Choroid plexus epithelial cell (primary cell): Measurements from ENCODE around the gene PRKAG2.

Experiments used
- DNase-seq: peaks from one replicate; pipeline ENCODE4 v3.0.0-alpha.2; 2010; ENCODE audit warnings: low read depth
- H3K4me3 ChIP-seq: 2 replicates; pipeline ENCODE4 v1.5.1; 2011; ENCODE audit warnings: low read depth, mild to moderate bottlenecking, control low read depth, low read length, moderate library complexity
- CTCF ChIP-seq: conservative IDR thresholded peaks from 2 replicates; pipeline ENCODE4 v1.5.1; 2011; ENCODE audit warnings: low read depth, mild to moderate bottlenecking, control low read depth, inconsistent platforms, low read length, moderate library complexity

Gene PRKAG2

GRCh38 chr7:151779678-151780077, 97.2 kb downstream of the PRKAG2 start:
- H3K4me3 ChIP-seq: no peak overlapping the region
- DNase-seq: no peak
- TF ChIP-seq CTCF: no peak

- no peak overlapping the region for H3K4me3 ChIP-seq
- DNase-seq: no peak
- TF ChIP-seq CTCF: no peak
Measured at GRCh38 chr7:151779255-151779654, 97.7 kb downstream of the PRKAG2 start.

DNA sequence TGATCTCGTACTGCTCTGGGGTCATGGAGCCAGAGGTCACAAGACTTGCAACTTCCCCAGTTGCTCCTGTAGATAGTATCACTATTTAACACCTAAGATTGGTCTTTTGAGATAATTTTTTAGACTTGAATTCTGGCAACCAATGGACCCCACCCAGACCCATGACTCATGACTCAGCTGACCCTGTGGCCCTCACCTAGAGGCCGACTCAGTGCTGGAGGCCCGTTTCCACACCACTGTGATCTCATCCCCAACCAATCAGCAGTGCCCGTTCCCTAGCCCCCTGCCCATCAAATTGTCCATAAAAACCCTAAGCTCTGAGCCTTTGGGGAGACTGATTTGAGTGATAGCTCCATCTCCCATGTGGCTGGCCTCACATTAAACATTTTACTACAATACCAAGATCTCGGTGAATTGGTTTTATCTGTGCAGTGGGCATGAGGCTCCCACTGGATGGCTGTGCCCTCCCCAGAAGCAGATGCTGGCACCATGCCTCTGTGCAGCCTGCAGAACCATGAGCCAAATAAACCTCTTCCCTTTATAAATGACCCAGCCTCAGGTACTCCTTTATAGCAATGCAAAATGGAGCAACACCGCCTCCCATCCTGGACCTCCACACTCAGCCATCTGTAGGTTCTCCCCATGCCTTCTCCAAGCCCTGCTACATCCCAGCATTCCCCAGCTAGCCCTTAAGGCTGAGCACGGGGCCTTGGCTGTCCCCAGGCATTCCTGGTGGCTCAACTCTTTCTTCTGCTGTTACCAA, 98.8 kb downstream of the PRKAG2 start:
- no peak overlapping the region for H3K4me3 ChIP-seq
- TF ChIP-seq CTCF: no peak
- DNase-seq: no peak

DNA sequence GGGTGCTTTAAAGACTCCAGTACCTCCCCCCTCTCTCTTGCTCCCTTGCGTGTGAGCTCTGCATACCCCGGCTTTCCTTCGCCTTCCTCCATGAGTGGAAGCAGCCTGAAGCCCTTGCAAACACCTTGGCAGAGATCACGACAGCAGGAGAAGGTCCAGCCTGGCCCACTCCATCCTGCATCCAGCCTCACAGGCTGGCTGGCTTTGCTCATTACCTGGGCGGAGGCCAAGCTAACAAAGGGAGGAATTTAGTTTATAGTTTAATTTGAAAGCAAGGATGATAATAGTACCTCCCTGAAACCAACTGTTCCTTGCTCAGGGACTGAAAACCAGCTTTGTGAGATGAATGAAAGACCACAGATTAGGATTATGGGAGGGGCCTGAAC, 99.4 kb downstream of the PRKAG2 start:
- TF ChIP-seq CTCF: no peak
- DNase-seq: no peak
- no peak overlapping the region for H3K4me3 ChIP-seq

DNA sequence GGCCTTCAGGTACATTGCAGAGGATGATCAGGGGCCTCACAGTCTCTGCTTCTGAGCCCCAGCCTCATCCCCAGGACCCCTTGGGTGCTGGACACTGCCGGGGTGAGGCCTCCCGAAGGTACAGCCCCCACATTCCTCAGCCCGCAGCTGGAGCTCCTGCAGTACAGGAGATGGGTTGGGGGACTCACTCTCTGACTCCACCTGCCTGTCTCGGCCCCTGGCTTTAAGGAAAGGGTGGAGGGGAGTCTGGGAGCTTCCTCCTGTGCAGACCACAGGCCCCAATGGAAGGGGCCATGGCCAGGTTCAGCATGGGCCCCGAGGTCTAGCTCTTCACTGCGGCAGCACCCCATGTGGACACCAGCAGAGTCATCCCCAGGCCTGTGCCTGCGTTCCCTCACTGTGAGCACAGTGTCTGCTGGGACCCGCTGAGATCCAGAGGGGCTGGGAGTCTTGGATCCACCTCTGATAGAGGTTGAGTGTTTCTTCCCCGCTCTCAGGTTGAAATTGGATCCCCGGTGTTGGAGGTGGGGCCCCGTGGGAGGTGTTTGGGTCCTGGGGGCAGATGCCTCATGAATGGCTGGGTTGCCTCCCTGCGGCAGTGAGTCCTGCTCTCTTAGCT, 99.9 kb downstream of the PRKAG2 start:
- TF ChIP-seq CTCF: no peak
- DNase-seq: no peak
- H3K4me3 ChIP-seq: no peak overlapping the region

DNA sequence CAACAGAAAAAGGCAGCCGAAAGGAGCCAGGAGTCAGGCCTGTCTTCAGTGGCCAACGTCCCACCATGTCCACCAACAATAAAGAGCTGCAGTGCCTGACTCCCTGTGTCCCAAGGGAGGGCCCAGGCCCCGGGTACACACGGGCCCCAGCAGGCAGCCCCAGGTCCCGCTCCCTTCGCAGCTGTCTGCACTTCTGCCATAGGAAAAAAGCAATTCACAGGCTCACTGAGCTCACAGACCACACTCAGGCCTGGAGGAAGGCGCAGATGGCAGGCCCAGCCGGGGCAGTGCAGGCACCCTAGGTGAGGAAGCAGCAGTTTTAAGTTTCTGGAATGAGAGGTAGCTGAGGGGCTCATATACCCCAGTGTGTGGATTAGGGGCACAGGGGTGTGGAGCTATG, 100.5 kb downstream of the PRKAG2 start:
- TF ChIP-seq CTCF: no peak
- DNase-seq: no peak

More for the DNA sequence above, 100.5 kb downstream of the PRKAG2 start:
- no peak overlapping the region for H3K4me3 ChIP-seq
